Posterior vena cava (tissue), 2 donors: ENCODE measurements around the gene TMEM272. TPM values are rescaled to one million over a fixed set of nuclear protein-coding genes. Genes with fewer than 3 reads are reported as not detected.

Experiments
- DNase-seq: peaks from one replicate; pipeline ENCODE4 v3.0.0-alpha.2; 2020; ENCODE audit warnings: low spot score
- intact Hi-C, 2 donors: fragments of 100-400 bp; cut with DNase I; formaldehyde crosslinking; loops; one replicate each; pipeline versions ENCODE4 v1.14.1 to v1.14.2; 2022 to 2023
- total RNA-seq, 2 donors: library from RNA; stranded (reverse); fragmentation: NEBNext Ultra II Directional; extraction: Animal tissue kit (Norgen Biotek cat#: 25700); gene quantifications; one replicate each; pipeline ENCODE4 v1.2.1, GENCODE V29; 2021
- donor health status: DM: yes; HTN: yes; CAD: no.
- donor health status: DM: yes; HTN: yes; CAD: no.

The TMEM272 gene
- total RNA-seq, 2 donors from 2014 or later, result 0.10 to 0.14 TPM

- intact Hi-C loops, result no loop called here
- no peak for DNase-seq
These were observed 74.1 kb downstream of the TMEM272 start for GRCh38 chr13:51770681-51771417.

GRCh38 chr13:51770160-51770559 is 74.8 kb downstream of the TMEM272 start:
- intact Hi-C loops, result no loop called here
- no peak for DNase-seq

GRCh38 chr13:51769455-51770127 is 75.4 kb downstream of the TMEM272 start:
- intact Hi-C loops, result no loop called here
- DNase-seq, result peak; percentile 86

- intact Hi-C loops, result no loop called here
- DNase-seq, result no peak
These were observed 76.0 kb downstream of the TMEM272 start for GRCh38 chr13:51768976-51769375.

- intact Hi-C loops, result no loop called here
- DNase-seq, result no peak
These were observed 76.5 kb downstream of the TMEM272 start for GRCh38 chr13:51768378-51768921.

GRCh38 chr13:51767100-51767499 is 77.9 kb downstream of the TMEM272 start:
- intact Hi-C loops, result no loop called here
- DNase-seq, result no peak

GRCh38 chr13:51765142-51765515 is 79.8 kb downstream of the TMEM272 start:
- no peak for DNase-seq
- intact Hi-C loops, result no loop called here

- DNase-seq, result peak; percentile 91
These were observed 80.5 kb downstream of the TMEM272 start for GRCh38 chr13:51764184-51765141.

GRCh38 chr13:51763486-51763885 is 81.5 kb downstream of the TMEM272 start:
- intact Hi-C loops, result no loop called here
- no peak for DNase-seq

More at GRCh38 chr13:51764184-51765141, 80.5 kb downstream of the TMEM272 start:
- intact Hi-C loops, result no loop called here

Other genes with a start within 250 kb of the TMEM272 start
- 10 to 100 TPM in 1 of 2 donors, 1 to 10 TPM in 1; 9.9 to 11.1 TPM for gene DHRS12, start 41.0 kb downstream of the TMEM272 start, total RNA-seq
- gene CCDC70, start 16.8 kb upstream of the TMEM272 start, total RNA-seq, result not detected
- 1 to 10 TPM; 2.6 to 5.7 TPM for gene ATP7B, start 166.3 kb upstream of the TMEM272 start, total RNA-seq
- gene ALG11, start 167.2 kb upstream of the TMEM272 start, total RNA-seq, result 10 to 100 TPM; 27.1 to 34.9 TPM
- gene UTP14C, start 179.5 kb upstream of the TMEM272 start, total RNA-seq, result 10 to 100 TPM; 13.9 to 14.7 TPM